ENCODE measurements around the gene KLK10.

KLK10 gene

GRCh38 chr19:50964266-50964665, 55.2 kb downstream of the KLK10 start:
- DNase-seq: no peak

GRCh38 chr19:50963381-50963780, 56.1 kb downstream of the KLK10 start:
- no peak for DNase-seq
